A673 (cell line): ENCODE data around the gene ZBED1. TPM values are rescaled to one million over a fixed set of nuclear protein-coding genes. Genes with fewer than 3 reads are reported as not detected.

Experiments used
- BruUV-seq: library from RNA; stranded (reverse); fragments of 400-500 nt; replicated peaks from 2 replicates; lab custom pipeline; 2021; lab: Mats Ljungman, UMichigan
- CTCF ChIA-PET: fragments of 300-600 bp; sonication (Branson Sonifier 250); formaldehyde crosslinking; loops from one replicate; lab custom pipeline; 2022; ENCODE audit warnings: antibody characterized with exemption; lab: Charles Lee
- POLR2A ChIA-PET: fragments of 300-600 bp; sonication (Branson Sonifier 250); formaldehyde crosslinking; loops from one replicate; lab custom pipeline; 2022; ENCODE audit warnings: antibody characterized with exemption; ENCODE audit not compliant: low non-redundant PET; lab: Charles Lee
- DNase-seq: peaks from one replicate; pipeline ENCODE4 v3.0.0-alpha.2; 2015; ENCODE audit warnings: low spot score
- H3K27ac ChIP-seq: fragments of 200-600 bp; sonication (generic); 2 replicates; pipeline ENCODE4 v1.5.1; 2016; ENCODE audit warnings: mixed run types, low read depth, mild to moderate bottlenecking, mixed read lengths, antibody characterized with exemption, low read length; ENCODE audit not compliant: poor library complexity, severe bottlenecking
- H3K27me3 ChIP-seq: fragments of 200-600 bp; sonication (generic); replicated peaks from 2 replicates; pipeline ENCODE4 v1.6.1; 2017; ENCODE audit warnings: mixed run types, low read depth, mild to moderate bottlenecking, mixed read lengths, antibody characterized with exemption, low read length; ENCODE audit not compliant: insufficient read depth, poor library complexity
- H3K36me3 ChIP-seq: fragments of 200-600 bp; sonication (generic); 2 replicates; pipeline ENCODE4 v1.6.1; 2016; ENCODE audit warnings: mixed run types, mild to moderate bottlenecking, mixed read lengths, antibody characterized with exemption, low read length; ENCODE audit not compliant: insufficient read depth, poor library complexity, severe bottlenecking
- H3K4me1 ChIP-seq: fragments of 200-600 bp; sonication (generic); 2 replicates; pipeline ENCODE4 v1.6.1; 2017; ENCODE audit warnings: mixed run types, mild to moderate bottlenecking, mixed read lengths, antibody characterized with exemption, low read length; ENCODE audit not compliant: insufficient read depth, poor library complexity, severe bottlenecking
- H3K4me3 ChIP-seq: fragments of 200-600 bp; sonication (generic); 2 replicates; pipeline ENCODE4 v1.5.1; 2016; ENCODE audit warnings: low read depth, mixed run types, mild to moderate bottlenecking, mixed read lengths, low read length; ENCODE audit not compliant: poor library complexity, severe bottlenecking
- H3K9me3 ChIP-seq: fragments of 200-600 bp; sonication (generic); 2 replicates; pipeline ENCODE4 v1.6.1; 2016; ENCODE audit warnings: mixed run types, low read depth, mild to moderate bottlenecking, mixed read lengths, antibody characterized with exemption, low read length; ENCODE audit not compliant: poor library complexity, severe bottlenecking
- CTCF ChIP-seq: fragments of 300-800, 200-600 bp; sonication (generic); conservative IDR thresholded peaks from 2 replicates; pipeline ENCODE4 v1.5.1; 2017; ENCODE audit warnings: low read depth, mild to moderate bottlenecking, antibody characterized with exemption, low read length, moderate library complexity, mixed read lengths
- EZH2 ChIP-seq: fragments of 200-600 bp; sonication (generic); IDR thresholded peaks from 2 replicates; pipeline ENCODE4 v1.6.1; 2017; ENCODE audit warnings: borderline replicate concordance, low read depth, mild to moderate bottlenecking, mixed read lengths, antibody characterized with exemption, low read length; ENCODE audit not compliant: poor library complexity, severe bottlenecking
- intact Hi-C: fragments of 100-400 bp; cut with micrococcal nuclease; formaldehyde crosslinking; loops from one replicate; pipeline ENCODE4 v1.10.0; 2022; ENCODE audit not compliant: unreplicated experiment
- total RNA-seq: library from RNA; stranded (reverse); gene quantifications from 2 replicates; pipeline ENCODE4 v1.2.3, GENCODE V29; 2021

The ZBED1 gene
- total RNA-seq, 1 experiment from 2014 or later: 37.6 TPM

- ChIA-PET POLR2A (no interaction called here), CTCF (no interaction called here)
- Histone ChIP-seq H3K27ac (no peak overlapping the region), H3K27me3 (no peaks in the 10 kb centered on the region), H3K9me3 (no peaks in the 10 kb centered on the region), H3K4me3 (no peak overlapping the region), H3K4me1 (no peaks in the 10 kb centered on the region), H3K36me3 (no peaks in the 10 kb centered on the region)
- DNase-seq: no peak
- no TSS peak for BruUV-seq
- intact Hi-C loops: no loop called here
- TF ChIP-seq EZH2 (no peak), CTCF (no peak)
Measured at GRCh38 chrX:2468261-2469195, 32.2 kb downstream of the ZBED1 start.

GRCh38 chrX:2466876-2467656 lies 33.7 kb downstream of the ZBED1 start:
- TF ChIP-seq EZH2 (no peak), CTCF (no peak)
- BruUV-seq: no TSS peak

GRCh38 chrX:2464677-2465166 lies 36.1 kb downstream of the ZBED1 start:
- H3K4me1 ChIP-seq: peaks cover 5% of the 10 kb centered on the region
- peak; percentile 93 for DNase-seq
- no TSS peak for BruUV-seq
- H3K9me3 ChIP-seq: no peaks in the 10 kb centered on the region
- H3K4me3 ChIP-seq: peak overlapping the region; percentile 30
- ChIA-PET POLR2A (no interaction called here), CTCF (no interaction called here)
- H3K36me3 ChIP-seq: no peaks in the 10 kb centered on the region
- intact Hi-C loops: no loop called here
- no peaks in the 10 kb centered on the region for H3K27me3 ChIP-seq
- TF ChIP-seq CTCF (no peak), EZH2 (no peak)
- peak overlapping the region; percentile 64 for H3K27ac ChIP-seq

More at GRCh38 chrX:2466876-2467656, 33.7 kb downstream of the ZBED1 start:
- CTCF ChIA-PET: no interaction called here
- no peaks in the 10 kb centered on the region for H3K36me3 ChIP-seq
- POLR2A ChIA-PET: no interaction called here
- H3K9me3 ChIP-seq: no peaks in the 10 kb centered on the region
- H3K27me3 ChIP-seq: no peaks in the 10 kb centered on the region
- intact Hi-C loops: no loop called here
- H3K27ac ChIP-seq: no peak overlapping the region
- no peak for DNase-seq
- peaks cover 5% of the 10 kb centered on the region for H3K4me1 ChIP-seq
- no peak overlapping the region for H3K4me3 ChIP-seq
